Mesendoderm (in vitro differentiated cells): ENCODE measurements around the gene ZNF548.

Experiments
- DNase-seq: peaks from one replicate; pipeline ENCODE4 v3.0.0; 2013
- H2AK5ac ChIP-seq: 2 replicates; pipeline ENCODE4 v1.6.1; 2013; ENCODE audit warnings: low read length, inconsistent platforms
- H2BK120ac ChIP-seq: 2 replicates; pipeline ENCODE4 v1.6.1; 2013; ENCODE audit warnings: low read depth, mild to moderate bottlenecking, low read length, moderate library complexity, mixed read lengths
- H2BK15ac ChIP-seq: replicated peaks from 2 replicates; pipeline ENCODE4 v1.6.1; 2013; ENCODE audit warnings: low read depth, mild to moderate bottlenecking, moderate library complexity
- H2BK5ac ChIP-seq: 2 replicates; pipeline ENCODE4 v1.6.1; 2013; ENCODE audit warnings: low read length, inconsistent platforms
- H3K18ac ChIP-seq: 2 replicates; pipeline ENCODE4 v1.6.1; 2013; ENCODE audit warnings: mild to moderate bottlenecking, low read length, mixed read lengths
- H3K23ac ChIP-seq: one replicate; pipeline ENCODE4 v1.6.1; 2013; ENCODE audit warnings: low read length
- H3K27ac ChIP-seq: 2 replicates; pipeline ENCODE4 v1.5.1; 2013; ENCODE audit warnings: low read depth, mild to moderate bottlenecking, inconsistent platforms, low read length, moderate library complexity
- H3K27me3 ChIP-seq: 2 replicates; pipeline ENCODE4 v1.6.1; 2013; ENCODE audit warnings: low read length, control low read depth, mild to moderate bottlenecking, inconsistent platforms; ENCODE audit not compliant: insufficient read depth, poor library complexity
- H3K36me3 ChIP-seq: 2 replicates; pipeline ENCODE4 v1.6.1; 2013; ENCODE audit warnings: low read length, inconsistent platforms; ENCODE audit not compliant: control insufficient read depth, insufficient read depth
- H3K4ac ChIP-seq: one replicate; pipeline ENCODE4 v1.6.1; 2013; ENCODE audit warnings: low read depth, mild to moderate bottlenecking, low read length, moderate library complexity
- H3K4me1 ChIP-seq: 2 replicates; pipeline ENCODE4 v1.6.1; 2013; ENCODE audit warnings: low read depth, low read length, inconsistent platforms; ENCODE audit not compliant: control insufficient read depth
- H3K4me2 ChIP-seq: 2 replicates; pipeline ENCODE4 v1.6.1; 2013; ENCODE audit warnings: low read length
- H3K4me3 ChIP-seq: 2 replicates; pipeline ENCODE4 v1.5.1; 2013; ENCODE audit warnings: mild to moderate bottlenecking, low read length
- H3K56ac ChIP-seq: one replicate; pipeline ENCODE4 v1.6.1; 2013; ENCODE audit warnings: low read length
- H3K79me1 ChIP-seq: 2 replicates; pipeline ENCODE4 v1.6.1; 2013; ENCODE audit warnings: low read length, inconsistent platforms
- H3K79me2 ChIP-seq: 2 replicates; pipeline ENCODE4 v1.6.1; 2013; ENCODE audit warnings: mild to moderate bottlenecking, low read length; ENCODE audit not compliant: control insufficient read depth, insufficient read depth
- H3K9ac ChIP-seq: 2 replicates; pipeline ENCODE4 v1.6.1; 2013; ENCODE audit warnings: low read length, inconsistent platforms
- H4K5ac ChIP-seq: one replicate; pipeline ENCODE4 v1.6.1; 2013; ENCODE audit warnings: low read length
- H4K8ac ChIP-seq: one replicate; pipeline ENCODE4 v1.6.1; 2013; ENCODE audit warnings: low read depth, mild to moderate bottlenecking, control low read depth, low read length, moderate library complexity
- WGBS: extraction: QIAGEN DNeasy Blood & Tissue Kit; methylation state at CpG from one replicate; pipeline ENCODE4 v1.1.7; 2013; ENCODE audit warnings: low lambda C conversion rate, missing lambda C conversion rate; ENCODE audit not compliant: insufficient coverage; ENCODE audit errors: extremely low coverage; 5-methylcytosine and 5-hydroxymethylcytosine counted together

ZNF548 gene

DNA sequence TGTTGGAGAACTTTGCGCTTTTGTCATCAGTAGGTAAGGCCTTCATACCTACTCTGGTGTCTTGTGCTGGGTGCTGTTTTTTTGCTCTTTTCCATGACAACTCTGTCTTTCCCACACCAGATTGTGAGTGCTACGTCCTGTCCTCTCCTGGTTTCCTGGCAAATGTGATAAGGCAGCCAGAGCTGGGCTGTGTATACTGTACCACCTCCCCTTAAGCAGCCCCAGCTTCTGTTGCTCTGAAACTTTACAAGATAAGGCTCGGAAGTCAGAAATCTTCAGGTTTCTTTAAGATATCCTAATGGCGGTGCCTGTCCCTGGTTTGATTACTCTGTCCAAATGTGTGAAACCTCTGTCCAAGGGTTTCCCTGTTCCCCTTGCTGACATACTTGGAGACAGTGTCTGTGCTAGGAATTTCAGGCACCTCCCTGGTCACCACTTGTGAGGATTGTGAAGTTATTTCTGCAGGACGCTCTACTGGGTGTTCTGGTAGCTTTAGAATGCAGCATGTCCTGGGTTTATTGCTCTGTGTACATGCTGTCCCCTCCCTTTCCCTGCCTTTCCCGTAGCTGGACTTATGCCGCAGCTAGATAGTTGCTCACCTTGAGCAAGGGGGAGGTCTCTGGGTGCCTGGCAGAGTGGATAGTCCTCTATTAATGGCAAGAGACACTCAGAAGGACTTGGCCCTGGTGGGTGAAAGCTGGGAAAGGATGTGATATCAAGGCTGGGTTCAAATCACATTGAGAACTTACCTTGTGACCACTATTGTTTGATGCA is 52.5 kb downstream of the ZNF548 start:
- Histone ChIP-seq H4K5ac (no peak overlapping the region), H3K4me3 (no peak overlapping the region), H3K4me1 (no peaks in the 10 kb centered on the region), H3K23ac (no peak overlapping the region), H3K56ac (no peak overlapping the region), H2BK15ac (no peak overlapping the region), H2BK5ac (no peak overlapping the region), H3K36me3 (peaks cover 16% of the 10 kb centered on the region), H3K27me3 (no peaks in the 10 kb centered on the region), H3K79me1 (peaks cover 44% of the 10 kb centered on the region), H3K4ac (no peak overlapping the region), H4K8ac (no peak overlapping the region), H2AK5ac (no peak overlapping the region), H3K27ac (no peak overlapping the region), H3K18ac (no peak overlapping the region), H3K79me2 (peaks cover 41% of the 10 kb centered on the region), H3K4me2 (no peak overlapping the region), H2BK120ac (no peak overlapping the region), H3K9ac (no peak overlapping the region)
- WGBS: no CpG with 5 or more reads among the region's 7 CpGs
- peak; percentile 37 for DNase-seq

DNA sequence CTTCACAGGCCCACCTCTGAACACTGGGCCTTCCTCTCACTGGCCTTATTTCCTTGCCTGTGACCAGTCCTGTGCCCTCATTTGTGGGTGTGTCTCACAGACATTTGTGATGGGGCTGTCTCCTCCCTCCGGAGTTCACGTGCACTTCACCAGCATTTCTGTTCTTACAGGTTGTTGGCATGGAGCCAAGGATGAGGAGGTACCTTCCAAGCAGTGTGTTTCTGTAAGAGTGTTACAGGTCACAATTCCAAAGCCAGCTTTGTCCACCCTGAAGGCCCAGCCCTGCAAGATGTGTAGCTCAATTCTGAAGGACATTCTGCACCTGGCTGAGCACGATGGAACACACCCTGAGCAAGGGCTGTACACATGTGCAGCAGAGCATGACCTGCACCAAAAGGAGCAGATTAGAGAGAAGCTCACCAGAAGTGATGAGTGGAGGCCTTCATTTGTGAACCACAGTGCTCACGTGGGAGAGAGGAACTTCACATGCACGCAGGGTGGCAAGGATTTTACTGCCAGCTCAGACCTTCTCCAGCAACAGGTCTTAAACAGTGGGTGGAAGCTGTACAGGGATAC is 53.6 kb downstream of the ZNF548 start:
- Histone ChIP-seq H3K27me3 (no peaks in the 10 kb centered on the region), H3K4me1 (no peaks in the 10 kb centered on the region), H2BK15ac (no peak overlapping the region), H3K79me2 (peaks cover 38% of the 10 kb centered on the region), H3K56ac (no peak overlapping the region), H3K79me1 (peaks cover 42% of the 10 kb centered on the region), H3K27ac (no peak overlapping the region), H2BK120ac (no peak overlapping the region), H4K8ac (no peak overlapping the region), H4K5ac (no peak overlapping the region), H3K23ac (no peak overlapping the region), H3K18ac (no peak overlapping the region), H3K36me3 (peaks cover 16% of the 10 kb centered on the region), H3K9ac (no peak overlapping the region), H2AK5ac (no peak overlapping the region), H3K4me3 (no peak overlapping the region), H3K4ac (no peak overlapping the region), H3K4me2 (no peak overlapping the region), H2BK5ac (no peak overlapping the region)
- no CpG with 5 or more reads among the region's 5 CpGs for WGBS
- no peak for DNase-seq

DNA sequence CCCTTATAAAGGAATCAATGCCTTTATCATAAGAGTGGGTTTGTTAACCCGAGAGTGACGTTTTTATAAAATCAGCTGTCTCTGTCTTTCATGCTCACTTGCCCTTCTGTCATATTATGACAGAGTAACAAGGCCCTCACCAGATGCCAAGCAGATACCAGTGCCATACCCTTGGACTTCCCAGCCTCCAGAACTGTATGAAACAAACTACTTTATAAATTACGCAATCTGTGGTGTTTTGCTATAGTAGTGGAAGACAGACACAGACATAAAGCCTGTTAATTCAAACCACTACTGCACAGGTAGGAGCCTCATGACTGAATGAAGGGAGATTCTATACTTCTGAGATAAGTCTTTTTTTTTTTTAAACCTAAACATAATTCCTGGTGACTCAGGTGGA is 62.7 kb downstream of the ZNF548 start:
- H3K79me2 ChIP-seq: no peaks in the 10 kb centered on the region
- no peaks in the 10 kb centered on the region for H3K4me1 ChIP-seq
- H2AK5ac ChIP-seq: no peak overlapping the region
- no peak overlapping the region for H2BK5ac ChIP-seq
- WGBS: no CpG with 5 or more reads among the region's 3 CpGs
- DNase-seq: no peak
- no peaks in the 10 kb centered on the region for H3K79me1 ChIP-seq
- H2BK15ac ChIP-seq: no peak overlapping the region
- H3K23ac ChIP-seq: no peak overlapping the region
- no peaks in the 10 kb centered on the region for H3K27me3 ChIP-seq
- H3K4me3 ChIP-seq: no peak overlapping the region
- no peak overlapping the region for H2BK120ac ChIP-seq
- H4K5ac ChIP-seq: no peak overlapping the region
- no peak overlapping the region for H3K27ac ChIP-seq
- no peak overlapping the region for H3K9ac ChIP-seq
- no peak overlapping the region for H4K8ac ChIP-seq
- H3K36me3 ChIP-seq: no peaks in the 10 kb centered on the region
- no peak overlapping the region for H3K56ac ChIP-seq
- no peak overlapping the region for H3K4ac ChIP-seq
- no peak overlapping the region for H3K18ac ChIP-seq
- no peak overlapping the region for H3K4me2 ChIP-seq
